Activated T-cell treated with anti-CD3 and anti-CD28 coated beads for 1 hour (primary cell): ENCODE data around the gene FAM171A1.
"Not testable (repeated sequence)": the region's sequence is repeated elsewhere in the genome, so short reads cannot be mapped to it uniquely, and the experiment has no call there.

Experiments
- DNase-seq: peaks from one replicate; pipeline ENCODE4 v3.0.0-alpha.2; 2020; ENCODE audit warnings: low read depth

Gene FAM171A1

DNA sequence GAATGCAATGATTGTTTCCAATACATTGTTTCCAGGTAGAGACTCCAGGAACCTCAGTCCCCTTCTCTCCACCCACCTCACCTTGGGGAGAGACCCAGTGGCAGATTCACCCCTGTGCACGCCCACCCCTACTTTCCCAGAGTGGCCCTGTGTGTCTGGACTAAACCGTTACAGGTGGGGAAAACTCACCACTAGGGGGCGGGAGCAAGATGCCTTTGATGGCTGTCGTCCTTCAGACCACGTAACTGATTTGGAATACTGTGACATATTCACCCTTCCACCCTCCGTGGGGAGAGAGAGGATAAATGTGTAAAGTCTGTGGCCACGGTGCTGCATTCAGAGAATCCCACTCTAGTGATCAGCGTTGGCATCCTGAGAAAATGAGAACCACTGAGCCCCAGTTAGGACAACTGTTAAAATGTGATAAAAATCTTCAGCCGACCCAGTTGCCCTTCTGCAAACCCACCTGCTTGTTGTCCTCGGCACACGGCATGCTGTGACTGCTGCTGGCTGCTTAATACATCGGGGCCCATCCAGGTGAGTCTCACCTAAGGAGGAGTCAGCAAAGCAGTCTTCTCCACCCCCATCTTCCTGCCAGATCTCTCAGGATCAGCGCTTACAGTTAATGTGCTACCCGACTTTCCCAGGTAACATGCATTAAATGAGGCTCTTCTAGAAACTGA is 161.1 kb downstream of the FAM171A1 start:
- DNase-seq, result peak; percentile 79

DNA sequence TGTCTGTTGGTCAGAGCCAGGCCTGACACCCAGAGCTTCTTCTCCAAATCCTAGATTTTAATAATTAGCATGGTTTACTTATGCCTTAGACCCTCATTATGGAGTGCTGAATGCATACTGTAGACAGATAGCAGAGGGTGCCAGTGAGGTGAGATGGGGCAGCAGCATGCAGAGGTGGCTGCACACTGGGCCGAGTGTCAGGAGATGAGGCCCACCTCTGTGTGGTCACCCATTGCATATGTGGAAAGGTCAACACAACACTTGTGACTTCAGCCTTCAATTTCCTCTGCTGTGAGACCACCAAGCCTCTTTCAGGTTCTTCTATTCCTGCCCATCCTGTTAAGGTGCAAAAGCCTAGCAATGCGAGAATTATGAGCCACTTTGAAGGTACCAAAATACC is 162.9 kb downstream of the FAM171A1 start:
- no peak for DNase-seq

DNA sequence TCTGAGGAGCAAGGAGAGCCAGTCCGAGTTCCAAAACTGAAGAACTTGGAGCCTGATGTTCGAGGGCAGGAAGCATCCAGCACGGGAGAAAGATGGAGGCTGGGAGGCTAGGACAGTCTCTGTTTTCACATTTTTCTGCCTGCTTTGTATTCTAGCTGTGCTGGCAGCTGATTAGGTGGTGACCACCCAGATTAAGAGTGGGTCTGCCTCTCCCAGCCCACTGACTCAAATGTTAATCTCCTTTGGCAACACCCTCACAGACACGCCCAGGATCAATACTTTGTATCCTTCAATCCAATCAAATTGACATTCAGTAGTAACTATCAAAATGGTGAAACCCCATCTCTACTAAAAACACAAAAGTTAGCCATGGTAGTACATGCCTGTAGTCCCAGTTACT is 163.7 kb downstream of the FAM171A1 start:
- not testable (repeated sequence) for DNase-seq

DNA sequence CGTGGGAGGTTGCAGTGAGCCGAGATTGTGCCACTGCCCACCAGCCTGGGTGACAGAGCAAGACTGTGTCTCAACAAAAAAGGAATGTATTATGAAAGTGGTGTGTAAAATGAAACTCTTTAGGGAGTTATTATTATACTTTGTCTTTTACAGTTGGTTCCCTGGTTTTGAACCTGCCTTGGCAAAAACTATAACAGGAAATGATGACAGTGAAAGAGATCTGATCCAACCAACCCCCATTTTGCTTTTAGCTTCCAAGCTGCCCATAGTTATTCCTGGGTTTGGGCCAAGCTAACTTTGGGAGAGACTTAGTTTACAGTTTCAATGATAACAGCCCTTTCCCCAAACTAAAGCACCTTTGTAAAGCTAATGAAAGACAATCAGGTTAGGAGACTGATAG is 168.4 kb downstream of the FAM171A1 start:
- DNase-seq, result no peak

DNA sequence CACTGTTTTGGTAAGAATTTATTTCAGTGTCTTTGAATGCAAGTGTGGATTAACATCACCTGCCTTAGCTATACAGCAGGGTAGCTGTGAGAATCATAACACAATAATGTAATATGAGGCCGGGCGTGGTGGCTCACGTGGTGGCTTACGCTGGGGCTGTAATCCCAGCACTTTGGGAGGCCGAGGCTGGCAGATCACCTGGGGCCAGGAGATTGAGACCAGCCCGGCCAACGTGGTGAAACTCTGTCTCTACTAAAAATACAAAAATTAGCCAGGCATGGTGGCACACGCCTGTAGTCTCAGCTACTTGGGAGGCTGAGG is 168.8 kb downstream of the FAM171A1 start:
- not testable (repeated sequence) for DNase-seq

DNA sequence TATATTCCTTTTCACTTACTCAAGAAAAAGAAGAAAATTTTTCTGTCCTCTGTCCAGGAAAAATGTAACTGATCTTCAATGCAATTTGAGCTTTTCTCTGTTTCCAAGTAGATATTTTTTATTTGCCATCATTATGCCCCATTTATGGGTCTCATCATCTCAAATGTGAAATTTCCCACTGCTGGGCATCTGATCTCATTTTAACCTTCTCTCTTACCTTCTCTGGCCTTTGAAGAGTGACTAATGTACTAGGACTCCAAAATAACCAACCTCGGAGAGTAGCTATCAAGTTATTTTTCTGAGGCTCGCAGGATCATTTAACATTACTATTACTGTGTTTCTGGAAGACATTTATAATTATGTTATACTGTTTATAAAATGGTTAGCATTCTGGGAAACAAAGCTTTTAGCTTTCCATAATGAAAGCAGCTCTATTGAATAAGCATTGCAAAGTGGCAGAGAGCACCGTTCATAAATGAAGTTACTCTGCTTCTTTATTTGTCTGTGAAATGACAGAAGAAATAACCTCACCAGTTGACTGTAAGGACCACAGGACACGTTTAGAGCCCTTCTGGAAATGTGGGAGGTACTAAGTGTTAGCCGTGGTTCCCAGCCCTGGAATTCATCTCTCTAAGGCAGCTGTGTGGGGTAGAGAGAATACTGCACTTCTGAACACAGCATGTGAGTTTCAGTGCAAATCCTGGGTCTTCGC is 169.3 kb downstream of the FAM171A1 start:
- DNase-seq, result no peak

DNA sequence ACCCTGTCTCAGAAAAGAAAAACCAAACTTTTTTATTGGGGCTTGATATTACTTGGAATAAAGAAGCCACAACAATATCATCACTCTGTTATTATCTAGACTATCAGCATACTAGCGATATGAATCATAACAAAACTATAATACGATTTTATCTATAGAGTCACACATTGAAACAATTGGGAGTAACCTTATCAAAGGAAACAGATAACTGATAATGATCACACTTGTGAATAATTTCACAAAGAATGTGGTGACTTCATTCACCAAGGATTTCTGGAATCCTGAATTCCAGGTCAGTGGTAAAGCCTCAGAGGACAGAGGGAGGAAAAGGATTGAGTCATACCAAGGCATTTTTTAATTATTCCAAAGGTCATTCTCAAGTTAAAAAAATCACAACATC is 170.5 kb downstream of the FAM171A1 start:
- no peak for DNase-seq

DNA sequence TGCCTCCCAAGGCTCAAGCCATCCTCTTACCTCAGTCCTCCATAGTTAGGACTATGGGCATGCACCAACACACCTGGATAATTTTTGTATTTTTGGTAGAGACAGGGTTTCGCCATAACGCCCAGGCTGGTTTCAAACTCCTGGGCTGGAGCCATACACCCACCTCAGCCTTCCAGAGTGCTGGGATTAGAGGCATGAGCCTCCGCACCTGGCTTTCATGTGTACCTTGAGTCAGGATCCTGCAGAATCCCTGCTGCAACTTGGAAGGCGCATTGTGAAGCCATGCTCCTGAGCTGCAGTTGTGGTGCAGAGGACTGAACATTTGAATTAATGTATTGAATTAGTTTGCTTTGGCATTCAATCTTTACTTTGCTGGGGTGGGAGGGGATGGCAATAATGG is 173.2 kb downstream of the FAM171A1 start:
- no peak for DNase-seq

DNA sequence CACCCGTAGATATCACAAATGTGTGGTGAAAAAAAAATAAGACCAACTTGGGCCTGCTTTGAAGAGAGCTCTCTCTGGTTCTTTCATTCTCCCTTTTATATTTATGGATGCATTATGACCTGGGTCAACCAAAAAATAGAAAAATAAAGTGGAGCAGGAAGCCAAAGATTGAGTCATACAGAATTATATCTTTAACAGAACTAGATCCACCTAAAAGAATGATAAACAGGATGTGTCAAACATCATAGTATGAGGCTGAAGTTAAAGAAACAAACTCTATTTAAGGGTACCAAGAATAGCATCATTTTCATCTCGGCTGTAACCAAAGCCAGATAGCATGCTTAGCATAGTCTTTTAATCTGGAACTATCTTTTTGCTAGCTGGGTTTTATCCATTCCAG is 173.8 kb downstream of the FAM171A1 start:
- DNase-seq, result no peak

DNA sequence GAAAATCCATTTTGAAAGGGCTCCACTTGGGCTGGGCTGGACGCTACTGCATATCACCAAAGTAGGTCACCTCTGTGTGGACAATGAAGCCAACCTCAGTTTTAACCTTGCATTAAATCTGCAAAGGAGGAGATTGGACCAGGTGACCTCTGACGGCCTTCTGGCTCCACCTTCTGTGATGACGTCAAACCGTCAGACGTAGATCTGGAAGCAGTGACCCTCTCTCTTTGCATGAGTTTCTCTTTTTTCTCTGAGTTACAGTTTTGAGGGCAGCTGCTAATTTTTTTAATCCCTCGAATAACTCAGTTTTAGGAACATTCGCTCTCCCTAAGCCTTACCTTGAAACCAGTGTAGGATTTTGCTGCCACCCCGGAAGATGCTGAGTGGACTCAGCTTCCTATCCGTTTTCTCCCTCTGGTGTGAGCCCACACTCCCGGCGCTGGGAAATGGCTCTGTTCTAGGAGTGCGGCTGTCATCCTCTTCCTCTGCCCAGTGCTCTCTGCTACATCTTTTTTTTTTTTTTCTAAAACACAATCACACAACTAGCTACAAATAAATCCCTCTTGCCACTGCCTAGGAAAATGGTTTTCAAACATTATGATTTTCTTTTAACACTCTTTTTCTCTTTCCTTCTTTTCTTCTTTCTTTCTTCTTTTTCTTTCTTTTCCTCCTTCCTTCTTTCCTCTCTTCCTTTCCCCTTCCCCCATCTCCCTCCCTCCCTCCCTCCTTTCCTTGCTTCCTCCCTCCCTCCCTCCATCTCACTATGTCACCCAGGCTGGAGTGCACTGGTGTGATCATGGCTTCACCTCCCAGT is 174.9 kb downstream of the FAM171A1 start:
- DNase-seq, result no peak

DNA sequence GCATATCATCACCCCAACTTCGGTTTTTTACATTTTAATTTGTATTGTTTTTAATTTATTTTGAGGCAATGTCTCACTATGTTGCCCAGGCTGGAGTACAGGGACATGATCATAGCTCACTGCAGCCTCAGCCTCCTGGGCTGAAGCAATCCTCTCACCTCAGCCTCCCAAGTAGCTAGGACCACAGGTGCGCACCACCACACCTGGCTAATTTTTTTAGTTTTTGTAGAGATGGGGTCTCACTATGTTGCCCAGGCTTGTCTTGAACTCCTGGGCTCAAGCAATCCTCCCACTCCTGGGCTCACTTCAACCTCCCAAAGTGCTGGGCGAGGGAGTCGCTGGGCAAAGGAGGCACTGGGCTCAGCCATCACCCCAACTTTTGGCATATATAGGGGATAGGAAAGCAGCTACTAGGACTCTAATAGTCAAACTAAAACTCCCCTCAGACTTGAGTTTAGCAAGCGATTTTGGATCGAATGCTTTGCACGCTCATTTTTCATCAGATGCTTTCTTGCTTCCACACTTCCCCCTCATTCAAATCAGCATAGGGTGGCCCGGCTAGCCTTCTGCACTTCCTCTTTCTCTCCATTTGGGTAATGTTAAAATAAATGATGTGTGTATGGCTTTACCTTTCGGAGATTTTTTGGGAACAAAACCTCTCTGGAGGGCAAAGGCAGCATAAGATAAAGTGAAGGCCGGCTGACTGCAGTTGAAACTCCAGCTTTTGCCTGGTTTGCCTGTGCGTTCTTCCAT is 181.8 kb downstream of the FAM171A1 start:
- DNase-seq, result no peak

DNA sequence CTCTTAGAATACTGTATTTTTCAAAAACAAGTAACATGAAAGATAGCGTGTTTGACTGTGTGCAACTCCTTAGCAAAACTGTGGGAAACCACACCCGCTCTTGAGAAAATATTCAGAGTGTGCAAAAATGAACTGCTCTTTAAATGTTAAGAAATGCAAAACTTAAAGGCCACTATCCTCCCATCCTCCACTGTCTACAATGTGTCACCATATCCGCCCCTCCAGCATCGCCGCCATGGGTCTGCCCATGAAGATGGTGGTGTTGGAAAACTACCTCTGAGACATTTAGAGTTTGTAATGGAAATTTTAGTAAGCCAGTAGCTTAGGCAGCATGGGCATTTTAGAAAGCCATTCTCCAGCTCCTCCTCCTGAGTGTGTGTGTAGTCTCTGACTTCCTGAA is 182.5 kb downstream of the FAM171A1 start:
- no peak for DNase-seq

DNA sequence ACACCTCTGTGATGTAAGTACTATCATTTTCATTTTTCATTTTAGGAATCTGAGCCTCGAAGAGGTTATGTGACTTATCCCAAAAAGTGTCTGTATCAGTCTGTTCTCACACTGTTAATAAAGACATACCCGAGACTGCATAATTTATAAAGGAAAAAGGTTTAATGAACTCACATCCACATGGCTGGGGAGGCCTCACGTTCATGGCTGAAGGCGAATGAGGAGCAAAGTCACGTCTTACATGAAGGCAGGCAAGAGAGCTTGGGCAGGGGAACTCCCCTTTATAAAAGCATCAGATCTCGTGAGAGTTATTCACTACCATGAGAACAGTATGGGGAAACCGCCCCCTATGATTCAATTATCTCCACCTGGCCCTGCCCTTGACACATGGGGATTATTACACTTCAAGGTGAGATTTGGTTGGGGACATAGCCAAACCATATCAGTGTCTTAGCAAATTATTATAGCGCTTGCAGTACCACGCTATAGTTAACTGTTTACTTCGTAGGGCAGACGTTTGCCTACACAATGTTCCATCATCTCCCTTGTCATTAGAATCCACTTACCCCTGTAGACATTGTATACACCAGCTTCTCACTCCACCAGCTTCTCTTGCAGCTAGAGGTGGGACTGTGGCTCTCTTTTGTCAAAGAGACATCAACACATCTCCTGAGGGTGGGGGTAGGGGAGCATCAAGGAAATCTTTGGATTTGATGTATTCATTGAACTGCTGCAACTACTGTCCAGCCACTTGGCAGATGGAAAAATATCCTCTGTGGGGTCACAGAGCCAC is 187.2 kb downstream of the FAM171A1 start:
- DNase-seq, result no peak

DNA sequence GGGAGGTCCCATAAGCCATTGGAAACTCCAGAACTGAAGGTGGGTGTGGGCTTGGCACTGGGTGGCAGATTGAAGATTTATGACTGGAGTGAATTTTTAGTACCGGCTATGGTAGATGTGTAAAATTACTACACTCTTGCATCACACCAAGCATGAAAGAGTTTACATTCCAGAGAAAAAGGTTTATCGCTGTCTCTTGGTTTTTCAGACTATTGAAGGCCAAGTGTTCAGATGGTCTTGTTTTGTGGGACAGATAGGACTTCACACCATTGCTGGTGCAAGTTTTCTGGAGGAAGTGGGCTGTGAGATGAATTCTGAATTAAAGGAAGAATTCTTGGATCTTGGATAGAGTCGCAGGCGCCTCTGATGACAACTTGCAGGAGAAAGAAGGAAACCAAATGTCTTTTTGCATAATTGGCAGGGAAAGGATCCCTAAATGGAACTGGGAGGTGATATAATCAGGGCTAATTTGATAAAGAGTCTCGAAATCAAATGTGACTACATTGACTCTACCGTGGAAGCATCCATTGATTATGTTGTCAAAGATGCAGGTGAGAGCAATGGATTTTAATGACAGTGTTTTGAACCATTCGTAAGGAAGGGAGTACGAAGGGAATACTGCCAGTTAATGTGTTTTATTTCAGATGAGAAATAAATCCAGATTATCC is 188.4 kb downstream of the FAM171A1 start:
- DNase-seq, result no peak

DNA sequence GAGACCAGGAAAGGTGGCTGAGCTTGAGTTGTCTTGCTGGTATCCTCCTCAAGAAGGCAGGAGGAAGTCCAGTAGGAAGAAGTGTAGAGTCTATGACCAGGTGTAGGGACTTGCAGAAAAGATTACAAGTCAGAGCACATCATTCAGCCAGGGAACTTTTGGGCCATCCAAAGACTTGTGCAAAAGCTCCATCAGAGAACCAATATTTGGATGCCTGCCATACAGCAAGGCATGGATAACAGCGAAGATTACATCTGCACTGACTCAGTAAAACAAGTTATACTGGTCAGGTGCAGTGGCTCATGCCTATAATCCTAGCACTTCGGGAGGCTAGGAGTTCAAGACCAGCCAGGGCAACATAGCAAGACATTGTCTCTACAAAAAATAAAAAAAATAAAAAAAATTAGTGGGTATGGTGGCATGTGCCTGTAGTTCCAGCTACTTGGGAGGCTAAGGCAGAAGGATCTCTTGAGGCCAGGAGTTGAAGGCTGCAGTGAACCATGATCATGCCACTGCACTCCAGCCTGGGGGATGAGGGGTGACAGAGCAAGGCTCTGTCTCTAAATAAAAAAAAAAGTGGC is 189.4 kb downstream of the FAM171A1 start:
- DNase-seq, result no peak

DNA sequence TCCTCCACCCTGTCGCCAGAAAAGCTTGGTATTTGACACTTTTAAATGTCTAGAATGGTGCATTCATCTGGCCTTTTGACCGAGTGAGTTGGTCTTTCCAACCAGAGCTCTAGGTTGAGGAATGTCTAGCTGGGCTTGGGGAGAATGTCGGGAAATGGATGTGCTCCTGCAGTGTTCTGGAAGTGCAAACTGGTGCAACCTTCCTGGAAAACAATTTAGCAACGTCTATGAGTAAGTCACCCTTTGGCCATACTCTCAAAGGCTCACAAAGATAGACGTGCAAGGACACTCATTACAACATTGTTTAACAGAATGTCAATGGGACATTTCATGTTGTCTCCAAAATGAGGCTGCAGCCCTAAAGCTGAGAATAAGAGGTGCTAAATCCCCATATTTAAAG is 190.4 kb downstream of the FAM171A1 start:
- no peak for DNase-seq

DNA sequence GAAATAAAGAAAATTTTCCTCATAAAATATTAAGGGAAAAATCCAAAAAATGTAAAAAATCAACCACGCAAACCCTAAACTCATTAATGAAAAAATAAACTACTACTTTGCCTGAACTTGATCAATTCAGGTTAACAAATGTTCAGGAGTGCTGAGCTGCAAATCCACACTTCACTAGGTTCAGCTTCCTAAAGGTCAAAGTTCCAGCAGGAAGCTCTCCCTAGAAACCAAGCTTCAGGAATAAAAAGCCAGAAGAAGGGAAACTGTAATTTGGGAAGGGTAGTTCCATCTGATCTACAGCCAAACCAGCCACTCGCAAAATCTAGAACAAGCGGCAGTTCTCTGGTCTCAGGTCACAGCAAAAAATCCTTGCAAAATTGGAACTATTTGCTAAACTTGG is 194.8 kb downstream of the FAM171A1 start:
- no peak for DNase-seq

DNA sequence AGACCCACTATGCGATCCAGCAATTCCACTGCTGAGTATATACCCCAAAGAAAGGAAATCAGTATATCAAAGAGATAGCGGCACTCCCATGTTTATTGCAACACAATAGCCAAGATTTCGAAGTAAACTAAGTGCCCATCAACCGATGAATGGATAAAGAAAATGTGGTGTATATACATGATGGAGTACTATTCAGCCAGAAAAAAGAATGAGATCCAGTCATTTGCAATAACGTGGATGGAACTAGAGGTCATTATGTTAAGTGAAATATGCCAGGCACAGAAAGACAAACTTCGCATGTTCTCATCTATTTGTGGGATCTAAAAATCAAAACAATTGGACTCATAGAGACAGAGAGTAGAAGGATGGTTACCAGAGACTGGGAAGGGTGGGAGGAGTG is 195.5 kb downstream of the FAM171A1 start:
- no peak for DNase-seq

DNA sequence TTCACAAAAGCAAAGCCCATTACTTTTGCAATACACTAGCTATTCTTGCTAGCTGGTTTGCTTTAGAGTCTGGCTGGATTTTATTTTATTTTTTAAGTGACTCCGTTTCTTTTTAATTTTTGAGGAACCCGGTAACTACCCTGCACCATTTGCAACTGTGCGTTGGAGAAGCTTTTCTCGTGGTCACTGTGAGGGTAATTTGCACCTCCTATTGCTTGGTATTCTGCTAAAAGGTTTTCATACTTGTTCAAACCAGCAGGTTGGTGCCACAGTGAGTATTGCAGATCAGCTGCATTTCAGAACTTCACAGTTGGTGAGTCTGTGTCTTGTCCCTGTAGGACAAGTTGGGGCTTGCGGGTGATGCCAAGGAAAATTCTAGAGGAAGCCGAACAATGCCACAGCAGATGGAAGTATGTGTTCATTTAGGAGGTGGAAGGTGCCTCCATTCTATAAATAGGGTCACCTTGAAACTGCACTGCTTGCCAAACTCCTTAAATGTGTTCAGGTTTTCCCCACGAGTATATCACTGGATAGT is 198.7 kb downstream of the FAM171A1 start:
- DNase-seq, result no peak
